H1 (cell line): ENCODE data around the gene NEU2. TPM values are rescaled to one million over a fixed set of nuclear protein-coding genes. Genes with fewer than 3 reads are reported as not detected.

Experiments
- CTCF ChIA-PET: fragments of 300-600 bp; sonication (Branson Sonifier 250); formaldehyde crosslinking; loops from one replicate; lab custom pipeline; 2021; ENCODE audit not compliant: partially characterized antibody; lab: Charles Lee
- POLR2A ChIA-PET: fragments of 300-600 bp; sonication (Branson Sonifier 250); formaldehyde crosslinking; loops from one replicate; lab custom pipeline; 2021; ENCODE audit warnings: inconsistent platforms; ENCODE audit not compliant: partially characterized antibody; lab: Charles Lee
- DNase-seq, 2 experiments: peaks; one replicate each; pipeline versions ENCODE4 v3.0.0 to v3.0.0-alpha.2; 2010 to 2022; ENCODE audit warnings: low spot score in 2 of 2, low read depth in 1 of 2, mixed read lengths in 1 of 2
- FAIRE-seq: peaks from 2 replicates; lab custom pipeline; 2011; peaks lifted over from hg19 to GRCh38; lab: Jason Lieb, UNC
- H2AFZ ChIP-seq: 2 replicates; pipeline ENCODE4 v1.8.1; 2012; ENCODE audit warnings: low read length, inconsistent platforms
- H2AK5ac ChIP-seq: 2 replicates; pipeline ENCODE4 v1.6.1; 2013; ENCODE audit warnings: low read depth, low read length
- H2BK120ac ChIP-seq: replicated peaks from 2 replicates; pipeline ENCODE3; 2013; ENCODE audit warnings: low read depth, low read length, inconsistent platforms
- H2BK12ac ChIP-seq: 2 replicates; pipeline ENCODE4 v1.6.1; 2013; ENCODE audit warnings: low read depth, low read length
- H2BK15ac ChIP-seq: 2 replicates; pipeline ENCODE4 v1.6.1; 2013; ENCODE audit warnings: low read length
- H2BK20ac ChIP-seq: 2 replicates; pipeline ENCODE4 v1.6.1; 2013; ENCODE audit warnings: low read length
- H2BK5ac ChIP-seq: 2 replicates; pipeline ENCODE4 v1.6.1; 2013; ENCODE audit warnings: low read depth, low read length
- H3K14ac ChIP-seq: 2 replicates; pipeline ENCODE4 v1.6.1; 2013; ENCODE audit warnings: inconsistent platforms; ENCODE audit not compliant: insufficient read length
- H3K18ac ChIP-seq: 2 replicates; pipeline ENCODE4 v1.6.1; 2013; ENCODE audit warnings: low read length; ENCODE audit errors: extremely low read depth
- H3K23ac ChIP-seq: 2 replicates; pipeline ENCODE4 v1.6.1; 2013; ENCODE audit warnings: inconsistent platforms; ENCODE audit not compliant: insufficient read length
- H3K23me2 ChIP-seq: 2 replicates; pipeline ENCODE4 v1.6.1; 2013; ENCODE audit warnings: low read depth, low read length
- H3K27ac ChIP-seq: 2 replicates; pipeline ENCODE4 v1.6.1; 2011; ENCODE audit warnings: low read depth, low read length, inconsistent platforms
- H3K27me3 ChIP-seq, 4 experiments: replicated peaks in 1 of 4; 1 replicate in 1 of 4; 2 replicates in 3 of 4; pipeline versions ENCODE4 v1.6.1 to v1.8.1; 2011 to 2013; ENCODE audit warnings: low read length in 3 of 4, mild to moderate bottlenecking in 3 of 4, inconsistent platforms in 2 of 4, mixed read lengths in 2 of 4, moderate library complexity in 1 of 4; ENCODE audit not compliant: control insufficient read depth in 3 of 4, insufficient read depth in 3 of 4; ENCODE audit errors: extremely low read depth in 1 of 4
- H3K36me3 ChIP-seq, 4 experiments: 2 replicates each; pipeline versions ENCODE4 v1.6.1 to v1.8.1; 2011 to 2013; ENCODE audit warnings: mild to moderate bottlenecking in 4 of 4, low read length in 3 of 4, moderate library complexity in 2 of 4, control low read depth in 1 of 4, inconsistent platforms in 1 of 4; ENCODE audit not compliant: insufficient read depth in 4 of 4, control insufficient read depth in 2 of 4
- H3K4ac ChIP-seq: replicated peaks from 2 replicates; pipeline ENCODE3; 2013; ENCODE audit warnings: low read length, low read depth, mixed read lengths, inconsistent platforms; ENCODE audit not compliant: insufficient read length
- H3K4me1 ChIP-seq, 4 experiments: replicated peaks in 1 of 4; 1 replicate in 1 of 4; 2 replicates in 3 of 4; pipeline versions ENCODE4 v1.6.1 to v1.8.1; 2011 to 2013; ENCODE audit warnings: low read length in 3 of 4, inconsistent platforms in 2 of 4, mixed read lengths in 1 of 4; ENCODE audit not compliant: insufficient read depth in 4 of 4, control insufficient read depth in 3 of 4
- H3K4me2 ChIP-seq, 2 experiments: 2 replicates each; pipeline versions ENCODE4 v1.6.1 to v1.8.1; 2011 to 2013; ENCODE audit warnings: low read depth in 2 of 2, low read length in 2 of 2, control low read depth in 1 of 2, inconsistent platforms in 1 of 2, mild to moderate bottlenecking in 1 of 2; ENCODE audit not compliant: insufficient read depth in 1 of 2
- H3K4me3 ChIP-seq, 4 experiments: fragments of 200-600, 300-600 bp in 1 of 4; sonication (generic), shearing (Covaris generic), sonication (Bioruptor Twin) in 1 of 4; 2 replicates each; pipeline versions ENCODE4 v1.5.1 to v1.8.1; 2011 to 2016; ENCODE audit warnings: low read length in 4 of 4, low read depth in 3 of 4, control low read depth in 2 of 4, inconsistent platforms in 2 of 4, mild to moderate bottlenecking in 2 of 4, mixed read lengths in 1 of 4, moderate library complexity in 1 of 4; ENCODE audit not compliant: insufficient read depth in 2 of 4; ENCODE audit errors: extremely low read depth in 1 of 4
- H3K56ac ChIP-seq: replicated peaks from 2 replicates; pipeline ENCODE3; 2013; ENCODE audit warnings: low read depth, mild to moderate bottlenecking, mixed read lengths, low read length, inconsistent platforms; ENCODE audit not compliant: insufficient read length
- H3K79me1 ChIP-seq: 2 replicates; pipeline ENCODE4 v1.6.1; 2013; ENCODE audit warnings: low read depth, low read length, control low read depth
- H3K79me2 ChIP-seq, 2 experiments: 2 replicates each; pipeline versions ENCODE4 v1.6.1 to v1.8.1; 2012 to 2013; ENCODE audit warnings: low read length in 2 of 2, mild to moderate bottlenecking in 2 of 2, inconsistent platforms in 1 of 2; ENCODE audit not compliant: insufficient read depth in 2 of 2, control insufficient read depth in 1 of 2
- H3K9ac ChIP-seq, 4 experiments: replicated peaks in 1 of 4; 1 replicate in 1 of 4; 2 replicates in 3 of 4; pipeline versions ENCODE4 v1.6.1 to v1.8.1; 2011 to 2013; ENCODE audit warnings: low read depth in 3 of 4, low read length in 3 of 4, control low read depth in 2 of 4, mild to moderate bottlenecking in 2 of 4, moderate library complexity in 2 of 4, inconsistent platforms in 1 of 4; ENCODE audit errors: extremely low read depth in 1 of 4
- H3K9me3 ChIP-seq, 2 experiments: 2 replicates each; pipeline versions ENCODE4 v1.6.1 to v1.8.1; 2012 to 2013; ENCODE audit warnings: mild to moderate bottlenecking in 2 of 2, moderate library complexity in 2 of 2, control low read depth in 1 of 2, inconsistent platforms in 1 of 2, low read depth in 1 of 2, low read length in 1 of 2, mixed read lengths in 1 of 2; ENCODE audit not compliant: insufficient read depth in 2 of 2
- H4K20me1 ChIP-seq, 2 experiments: replicated peaks in 1 of 2; 2 replicates each; pipeline versions ENCODE3 to v1.8.1; 2011 to 2013; ENCODE audit warnings: inconsistent platforms in 2 of 2, low read length in 2 of 2, mild to moderate bottlenecking in 1 of 2; ENCODE audit not compliant: insufficient read depth in 2 of 2, control insufficient read depth in 1 of 2
- H4K5ac ChIP-seq: 2 replicates; pipeline ENCODE4 v1.6.1; 2013; ENCODE audit warnings: low read length, low read depth, mixed read lengths, inconsistent platforms; ENCODE audit not compliant: insufficient read length
- H4K8ac ChIP-seq: 2 replicates; pipeline ENCODE4 v1.8.0; 2013; ENCODE audit warnings: mild to moderate bottlenecking, moderate library complexity, low read length, inconsistent platforms; ENCODE audit not compliant: insufficient read depth; ENCODE audit errors: extremely low read depth
- H4K91ac ChIP-seq: replicated peaks from 2 replicates; pipeline ENCODE3; 2013; ENCODE audit warnings: low read length, mixed read lengths, inconsistent platforms; ENCODE audit not compliant: insufficient read length
- PHF8 ChIP-seq: fragments of 200-600 bp; sonication (generic); conservative IDR thresholded peaks from 2 replicates; pipeline ENCODE4 v1.7.1; 2012; ENCODE audit warnings: low read depth, mild to moderate bottlenecking, inconsistent platforms, low read length, moderate library complexity
- POLR2AphosphoS5 ChIP-seq: IDR thresholded peaks from 2 replicates; pipeline ENCODE4 v1.6.1; 2011; ENCODE audit warnings: low read depth, low read length
- SIN3A ChIP-seq, 2 experiments: IDR thresholded peaks in 1 of 2; conservative IDR thresholded peaks in 1 of 2; 2 replicates each; pipeline ENCODE4 v1.6.1; 2011 to 2012; ENCODE audit warnings: low read length in 2 of 2, improper control_type of control experiment in 1 of 2, low read depth in 1 of 2, mild to moderate bottlenecking in 1 of 2
- SIX5 ChIP-seq: IDR thresholded peaks from 2 replicates; pipeline ENCODE4 v1.6.1; 2011; ENCODE audit warnings: mild to moderate bottlenecking, low read depth, low read length
- WGBS, 2 experiments: shearing (Covaris generic) in 1 of 2; methylation state at CpG; one replicate each; pipeline versions ENCODE4 v1.1.6 to v1.1.7; 2013 to 2015; ENCODE audit warnings: low lambda C conversion rate in 2 of 2, mixed read lengths in 2 of 2, inconsistent platforms in 1 of 2, low coverage in 1 of 2, missing lambda C conversion rate in 1 of 2; ENCODE audit not compliant: insufficient replicate concordance in 2 of 2, insufficient coverage in 1 of 2, insufficient read length in 1 of 2; ENCODE audit errors: extremely low coverage in 1 of 2, missing lambda C conversion rate in 1 of 2; 5-methylcytosine and 5-hydroxymethylcytosine counted together
- polyA plus RNA-seq, 7 experiments: library from polyadenylated mRNA; depleted of rRNA in 3 of 7; stranded (reverse) in 5 of 7; unstranded in 2 of 7; fragments of >200 nt in 5 of 7; fragments of 200-250 nt in 2 of 7; gene quantifications; 1 replicate in 5 of 7; 2 replicates in 1 of 7; 4 replicates in 1 of 7; pipeline versions ENCODE4 v1.2.1 to v1.2.3, GENCODE V29; 2011 to 2013; ENCODE audit warnings: missing spikeins in 2 of 7, mixed read lengths in 2 of 7
- total RNA-seq: library from RNA; stranded (reverse); fragmentation: NEBNext Ultra II Directional; extraction: Animal tissue kit (Norgen Biotek cat#: 25700); gene quantifications from 2 replicates; pipeline ENCODE4 v1.2.1, GENCODE V29; 2021
- TF ChIP-seq, protein P1 (sequence below): IDR thresholded peaks from 2 replicates; pipeline ENCODE4 v1.6.1; 2012; ENCODE audit warnings: inconsistent platforms
- TF ChIP-seq, protein P2 (sequence below), 3 experiments: IDR thresholded peaks; 1 replicate in 2 of 3; 2 replicates in 1 of 3; pipeline versions ENCODE4 v1.5.1 to v1.6.1; 2011; ENCODE audit warnings: low read length in 3 of 3, mild to moderate bottlenecking in 3 of 3, inconsistent platforms in 2 of 3, low read depth in 1 of 3, moderate library complexity in 1 of 3; ENCODE audit not compliant: insufficient read depth in 1 of 3; ENCODE audit errors: control extremely low read depth in 1 of 3

The NEU2 gene
- total and polyA plus RNA-seq, 2 of the 8 experiments (the other 6 are each of a cell fraction or from before 2014, with no cell fraction given), result 0.12 TPM; not detected in 1

DNA sequence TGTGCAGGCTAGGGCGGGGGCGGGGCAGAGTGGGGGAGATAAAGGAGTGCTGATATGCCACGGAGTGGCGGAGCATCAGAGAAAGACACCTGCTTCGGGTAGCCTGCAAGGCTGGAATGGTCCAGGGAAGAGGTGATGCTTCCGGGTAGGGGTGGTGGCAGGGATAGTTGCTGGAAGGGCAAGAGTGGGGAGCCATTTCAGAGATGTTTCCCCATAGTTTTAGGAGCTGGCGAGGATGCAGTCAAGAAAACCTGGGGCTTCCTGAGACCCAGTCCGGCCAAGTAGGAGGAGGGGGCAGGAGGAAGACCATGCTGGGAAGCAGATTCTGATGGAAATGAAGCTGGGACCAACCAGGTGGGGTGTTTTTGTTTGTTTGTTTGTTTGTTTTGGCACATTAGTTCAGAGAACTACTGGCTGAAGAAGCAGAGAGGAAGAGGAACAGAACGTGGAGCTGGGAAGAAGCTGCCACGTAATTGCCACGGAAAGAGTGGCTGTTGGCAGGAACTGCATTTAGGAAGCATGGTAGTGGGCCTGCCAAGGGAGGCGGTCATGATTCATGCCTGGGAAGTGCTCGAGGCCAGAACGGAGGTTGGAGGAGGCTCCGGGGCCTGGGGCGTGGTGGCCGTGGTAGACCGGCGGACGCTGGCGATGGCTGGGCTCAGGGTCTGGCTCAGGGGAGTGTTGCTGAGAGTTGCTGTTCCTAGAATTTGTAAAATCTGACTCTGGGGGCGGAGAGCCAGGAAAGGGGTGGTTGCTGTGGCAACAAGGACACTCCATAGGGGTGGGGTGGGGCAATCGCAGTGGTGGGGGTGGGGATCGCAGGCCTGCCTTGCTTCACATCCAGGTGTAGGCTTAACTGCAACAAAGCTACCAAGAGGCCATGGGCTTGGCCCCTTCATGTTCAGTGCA lies 19.0 kb downstream of the NEU2 start:
- H3K4ac ChIP-seq, result peak overlapping the region; percentile 86
- ChIA-PET POLR2A (interaction anchor here (0.7 to 1.7 kb wide), 9 partner anchors 9 to 200 kb away, joined by 3 to 10 read pairs (median 6); partner anchors contain the start of genes ATG16L1, INPP5D and NEU2), CTCF (interaction anchor here (0.7 to 5.1 kb wide), 16 partner anchors 9 to 198 kb away, joined by 3 to 47 read pairs (median 4); partner anchors contain the start of genes INPP5D and NEU2)
- no peaks in the 10 kb centered on the region for H4K20me1 ChIP-seq
- H2BK12ac ChIP-seq, result peak overlapping the region; percentile 99
- H3K14ac ChIP-seq, result no peak overlapping the region
- H3K4me3 ChIP-seq, result peak overlapping the region; percentile 40 to 62 (median 60)
- peaks cover 11 to 18% (median 15%) of the 10 kb centered on the region in 4 experiments for H3K4me1 ChIP-seq
- H2BK15ac ChIP-seq, result no peak overlapping the region
- H3K79me2 ChIP-seq, result no peaks in the 10 kb centered on the region
- peak overlapping the region; percentile 65; the same call in 1 of the 2 replicates for H2AK5ac ChIP-seq
- peak overlapping the region; percentile 96 for H3K18ac ChIP-seq
- FAIRE-seq (peak; percentile 91), DNase-seq (peak; percentile 34 to 83)
- WGBS, 2 experiments, result 6% methylated on average over 23 of the region's 24 CpGs; no CpG with 5 or more reads in 1 of the 2 experiments
- H2BK120ac ChIP-seq, result peak overlapping the region; percentile 85
- H3K23ac ChIP-seq, result no peak overlapping the region
- H3K23me2 ChIP-seq, result peaks cover 10% of the 10 kb centered on the region; the same call in 1 of the 2 replicates
- H3K9ac ChIP-seq, result peak overlapping the region in 3 of 4 experiments; percentile 67 to 89 (median 82); a peak in 6 of 7 replicates
- peak overlapping the region; percentile 98 for H2BK5ac ChIP-seq
- H3K4me2 ChIP-seq, result peak overlapping the region; percentile 86 to 96
- peak overlapping the region; percentile 97 for H4K91ac ChIP-seq
- H3K79me1 ChIP-seq, result no peaks in the 10 kb centered on the region
- peak overlapping the region; percentile 61; the same call in 1 of the 2 replicates for H2BK20ac ChIP-seq
- peak overlapping the region; percentile 96; the same call in 1 of the 2 replicates for H4K8ac ChIP-seq
- H3K27ac ChIP-seq, result peak overlapping the region; percentile 96
- H3K36me3 ChIP-seq, result no peaks in the 10 kb centered on the region
- peak overlapping the region; percentile 98 for H4K5ac ChIP-seq
- H3K9me3 ChIP-seq, result no peaks in the 10 kb centered on the region
- peak overlapping the region; percentile 74 for H3K56ac ChIP-seq
- H3K27me3 ChIP-seq, result peaks cover 0 to 2% (median 0%) of the 10 kb centered on the region in 4 experiments; a peak in 2 of 7 replicates
- peak overlapping the region; percentile 91; the same call in 1 of the 2 replicates for H2AFZ ChIP-seq
- peak; percentile 45; the same call in 1 of the 2 replicates for TF ChIP-seq PHF8
- no peak for TF ChIP-seq SIX5
- TF ChIP-seq, protein P1, sequence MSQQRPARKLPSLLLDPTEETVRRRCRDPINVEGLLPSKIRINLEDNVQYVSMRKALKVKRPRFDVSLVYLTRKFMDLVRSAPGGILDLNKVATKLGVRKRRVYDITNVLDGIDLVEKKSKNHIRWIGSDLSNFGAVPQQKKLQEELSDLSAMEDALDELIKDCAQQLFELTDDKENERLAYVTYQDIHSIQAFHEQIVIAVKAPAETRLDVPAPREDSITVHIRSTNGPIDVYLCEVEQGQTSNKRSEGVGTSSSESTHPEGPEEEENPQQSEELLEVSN, result peak; percentile 45; the same call in 1 of the 2 replicates
- TF ChIP-seq, protein P2, sequence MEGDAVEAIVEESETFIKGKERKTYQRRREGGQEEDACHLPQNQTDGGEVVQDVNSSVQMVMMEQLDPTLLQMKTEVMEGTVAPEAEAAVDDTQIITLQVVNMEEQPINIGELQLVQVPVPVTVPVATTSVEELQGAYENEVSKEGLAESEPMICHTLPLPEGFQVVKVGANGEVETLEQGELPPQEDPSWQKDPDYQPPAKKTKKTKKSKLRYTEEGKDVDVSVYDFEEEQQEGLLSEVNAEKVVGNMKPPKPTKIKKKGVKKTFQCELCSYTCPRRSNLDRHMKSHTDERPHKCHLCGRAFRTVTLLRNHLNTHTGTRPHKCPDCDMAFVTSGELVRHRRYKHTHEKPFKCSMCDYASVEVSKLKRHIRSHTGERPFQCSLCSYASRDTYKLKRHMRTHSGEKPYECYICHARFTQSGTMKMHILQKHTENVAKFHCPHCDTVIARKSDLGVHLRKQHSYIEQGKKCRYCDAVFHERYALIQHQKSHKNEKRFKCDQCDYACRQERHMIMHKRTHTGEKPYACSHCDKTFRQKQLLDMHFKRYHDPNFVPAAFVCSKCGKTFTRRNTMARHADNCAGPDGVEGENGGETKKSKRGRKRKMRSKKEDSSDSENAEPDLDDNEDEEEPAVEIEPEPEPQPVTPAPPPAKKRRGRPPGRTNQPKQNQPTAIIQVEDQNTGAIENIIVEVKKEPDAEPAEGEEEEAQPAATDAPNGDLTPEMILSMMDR (IDR thresholded peaks at IDR 0.05; ENCODE audit: control extremely low read depth in 1 of 3, insufficient read depth in 1 of 3, low read depth in 1 of 3, low read length in 3 of 3), result no peak
- TF ChIP-seq POLR2AphosphoS5, result peak; percentile 74
- TF ChIP-seq SIN3A (conservative IDR thresholded peaks at IDR 0.05 in 1 of 2, IDR thresholded peaks at IDR 0.05 in 1 of 2; ENCODE audit: low read depth in 1 of 2, low read length in 2 of 2), result peak in 1 of 2 experiments; percentile 49; a peak in 1 of 4 replicates
